NAMALWA (cell line): Measurements from ENCODE around the gene SRP68.
A peak's percentile ranks its signal among the peaks of the same experiment; 100 is the strongest.
"Not testable (repeated sequence)": the region's sequence is repeated elsewhere in the genome, so short reads cannot be mapped to it uniquely, and the experiment has no call there.

Experiments used
- DNase-seq: peaks from one replicate; pipeline ENCODE4 v3.0.0-alpha.2; 2015; ENCODE audit warnings: low spot score

Gene SRP68

GRCh38 chr17:76076765-76077583, 4.7 kb upstream of the SRP68 start:
- no peak for DNase-seq

- no peak for DNase-seq
Measured at GRCh38 chr17:76076146-76076764, 3.9 kb upstream of the SRP68 start.

GRCh38 chr17:76075364-76076145, 3.2 kb upstream of the SRP68 start:
- DNase-seq, result no peak

- no peak for DNase-seq
Measured at GRCh38 chr17:76074390-76075363, 2.4 kb upstream of the SRP68 start, which contains the start of gene GALR2. TSS of gene GALR2 (plus strand) at chr17:76074781. CDS start at chr17:76074884, 103 bp downstream.

GRCh38 chr17:76071531-76072147, 678 bp downstream of the SRP68 start:
- DNase-seq, result peak; percentile 42

GRCh38 chr17:76065775-76066174, 6.5 kb downstream of the SRP68 start:
- no peak for DNase-seq

GRCh38 chr17:76063875-76064546, 8.3 kb downstream of the SRP68 start:
- no peak for DNase-seq

- DNase-seq, result not testable (repeated sequence)
Measured at GRCh38 chr17:76058264-76058663, 14.1 kb downstream of the SRP68 start.

- DNase-seq, result no peak
Measured at GRCh38 chr17:76056882-76057281, 15.4 kb downstream of the SRP68 start.

- no peak for DNase-seq
Measured at GRCh38 chr17:76054112-76054476, 18.2 kb downstream of the SRP68 start.

GRCh38 chr17:76053246-76054111, 18.8 kb downstream of the SRP68 start:
- no peak for DNase-seq

GRCh38 chr17:76051561-76051960, 20.8 kb downstream of the SRP68 start:
- no peak for DNase-seq

GRCh38 chr17:76050538-76051467, 21.5 kb downstream of the SRP68 start:
- DNase-seq, result no peak

- DNase-seq, result no peak
Measured at GRCh38 chr17:76049836-76050537, 22.3 kb downstream of the SRP68 start.

GRCh38 chr17:76049239-76049638, 23.1 kb downstream of the SRP68 start:
- no peak for DNase-seq

- peak; percentile 22 for DNase-seq
Measured at GRCh38 chr17:76048711-76049110, 23.6 kb downstream of the SRP68 start.

- DNase-seq, result no peak
Measured at GRCh38 chr17:76048025-76048605, 24.2 kb downstream of the SRP68 start.
